Astrocyte (in vitro differentiated cells and primary cell): ENCODE measurements around the gene PSME3. TPM values are rescaled to one million over a fixed set of nuclear protein-coding genes. Genes with fewer than 3 reads are reported as not detected.

Experiments used
- DNase-seq: peaks from one replicate; pipeline ENCODE4 v3.0.0-alpha.2; 2010; ENCODE audit warnings: low read depth
- FAIRE-seq: peaks from 2 replicates; lab custom pipeline; 2011; peaks lifted over from hg19 to GRCh38; lab: Jason Lieb, UNC
- H2AFZ ChIP-seq: 2 replicates; pipeline ENCODE4 v1.6.0; 2012; ENCODE audit warnings: low read depth, low read length, inconsistent platforms
- H3K27ac ChIP-seq: 2 replicates; pipeline ENCODE4 v1.5.1; 2011; ENCODE audit warnings: low read depth, low read length, inconsistent platforms
- H3K27me3 ChIP-seq: 2 replicates; pipeline ENCODE4 v1.6.0; 2011; ENCODE audit warnings: low read length, inconsistent platforms; ENCODE audit not compliant: insufficient read depth
- H3K36me3 ChIP-seq: 2 replicates; pipeline ENCODE4 v1.5.1; 2011; ENCODE audit warnings: low read length, inconsistent platforms; ENCODE audit not compliant: insufficient read depth
- H3K4me1 ChIP-seq: 2 replicates; pipeline ENCODE4 v1.5.1; 2011; ENCODE audit warnings: low read length, inconsistent platforms; ENCODE audit not compliant: insufficient read depth
- H3K4me2 ChIP-seq: 2 replicates; pipeline ENCODE4 v1.6.0; 2012; ENCODE audit warnings: low read length, inconsistent platforms
- H3K4me3 ChIP-seq: 2 replicates; pipeline ENCODE4 v1.5.1; 2011; ENCODE audit warnings: low read depth, mild to moderate bottlenecking, low read length, inconsistent platforms; ENCODE audit not compliant: insufficient read depth
- H3K79me2 ChIP-seq: 2 replicates; pipeline ENCODE4 v1.6.0; 2012; ENCODE audit warnings: mild to moderate bottlenecking, low read length, inconsistent platforms; ENCODE audit not compliant: insufficient read depth
- H3K9ac ChIP-seq: 2 replicates; pipeline ENCODE4 v1.6.0; 2012; ENCODE audit warnings: mild to moderate bottlenecking, low read length, inconsistent platforms
- H3K9me3 ChIP-seq: 2 replicates; pipeline ENCODE4 v1.5.1; 2012; ENCODE audit warnings: low read depth, mild to moderate bottlenecking, low read length, inconsistent platforms; ENCODE audit not compliant: insufficient read depth
- H4K20me1 ChIP-seq: 2 replicates; pipeline ENCODE4 v1.6.0; 2012; ENCODE audit warnings: low read length, inconsistent platforms; ENCODE audit not compliant: insufficient read depth
- H3K27ac Mint-ChIP-seq: one replicate; pipeline ENCODE4 v1.8.0; 2021; ENCODE audit warnings: mild to moderate bottlenecking, mixed read lengths; ENCODE audit not compliant: unreplicated experiment
- H3K27me3 Mint-ChIP-seq: one replicate; pipeline ENCODE4 v1.8.0; 2021; ENCODE audit warnings: low read depth, mixed read lengths; ENCODE audit not compliant: unreplicated experiment
- H3K36me3 Mint-ChIP-seq: one replicate; pipeline ENCODE4 v1.8.0; 2021; ENCODE audit warnings: low read depth, mixed read lengths; ENCODE audit not compliant: unreplicated experiment
- H3K4me1 Mint-ChIP-seq: one replicate; pipeline ENCODE4 v1.8.0; 2021; ENCODE audit warnings: low read depth, mixed read lengths; ENCODE audit not compliant: unreplicated experiment
- H3K4me3 Mint-ChIP-seq: one replicate; pipeline ENCODE4 v1.8.0; 2021; ENCODE audit warnings: mild to moderate bottlenecking, moderate library complexity, mixed read lengths; ENCODE audit not compliant: unreplicated experiment
- H3K9me3 Mint-ChIP-seq: one replicate; pipeline ENCODE4 v1.8.0; 2021; ENCODE audit warnings: mild to moderate bottlenecking, mixed read lengths; ENCODE audit not compliant: unreplicated experiment
- EZH2 ChIP-seq: IDR thresholded peaks from 2 replicates; pipeline ENCODE4 v1.6.1; 2012; ENCODE audit warnings: mild to moderate bottlenecking, low read length, inconsistent platforms; ENCODE audit not compliant: insufficient read depth
- total RNA-seq: library from RNA; stranded (reverse); gene quantifications from 2 replicates; pipeline ENCODE4 v1.2.1, GENCODE V29; 2021
- TF ChIP-seq, protein P1 (sequence below): IDR thresholded peaks from 2 replicates; pipeline ENCODE4 v1.5.1; 2011; ENCODE audit warnings: low read depth, mild to moderate bottlenecking, inconsistent platforms, low read length, moderate library complexity; ENCODE audit not compliant: insufficient read depth

The PSME3 gene
- total RNA-seq, 1 donor from 2014 or later, result 152 TPM

DNA sequence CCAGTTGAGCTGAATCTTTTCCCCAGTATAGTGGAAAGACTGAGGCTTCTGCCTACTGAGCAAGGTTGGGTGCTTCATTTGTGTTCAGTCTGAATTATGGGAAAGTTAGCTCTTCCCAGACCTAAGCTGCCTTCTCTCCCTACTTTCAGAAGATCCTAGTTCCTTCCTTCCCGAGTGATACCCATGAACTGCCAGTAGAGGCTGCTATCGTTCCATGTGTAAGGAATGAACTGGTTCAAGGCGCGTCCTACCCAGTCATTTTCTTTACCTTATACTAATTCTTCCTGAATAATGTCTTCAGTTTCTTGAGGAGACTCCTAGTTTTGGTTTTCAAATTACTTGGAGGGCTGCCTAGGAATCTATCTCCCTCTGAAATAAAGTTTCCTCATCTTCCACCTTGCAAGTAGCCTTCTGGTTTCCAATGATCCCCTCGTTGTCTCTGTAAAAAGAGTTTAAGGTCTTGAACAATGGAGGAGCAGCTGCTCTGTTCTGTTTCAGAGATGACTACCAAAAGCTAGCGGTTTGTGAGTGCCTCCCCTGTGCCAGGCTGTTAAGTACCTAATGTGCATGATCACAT, 10.2 kb downstream of the PSME3 start:
- TF ChIP-seq EZH2, result no peak
- TF ChIP-seq, protein P1, sequence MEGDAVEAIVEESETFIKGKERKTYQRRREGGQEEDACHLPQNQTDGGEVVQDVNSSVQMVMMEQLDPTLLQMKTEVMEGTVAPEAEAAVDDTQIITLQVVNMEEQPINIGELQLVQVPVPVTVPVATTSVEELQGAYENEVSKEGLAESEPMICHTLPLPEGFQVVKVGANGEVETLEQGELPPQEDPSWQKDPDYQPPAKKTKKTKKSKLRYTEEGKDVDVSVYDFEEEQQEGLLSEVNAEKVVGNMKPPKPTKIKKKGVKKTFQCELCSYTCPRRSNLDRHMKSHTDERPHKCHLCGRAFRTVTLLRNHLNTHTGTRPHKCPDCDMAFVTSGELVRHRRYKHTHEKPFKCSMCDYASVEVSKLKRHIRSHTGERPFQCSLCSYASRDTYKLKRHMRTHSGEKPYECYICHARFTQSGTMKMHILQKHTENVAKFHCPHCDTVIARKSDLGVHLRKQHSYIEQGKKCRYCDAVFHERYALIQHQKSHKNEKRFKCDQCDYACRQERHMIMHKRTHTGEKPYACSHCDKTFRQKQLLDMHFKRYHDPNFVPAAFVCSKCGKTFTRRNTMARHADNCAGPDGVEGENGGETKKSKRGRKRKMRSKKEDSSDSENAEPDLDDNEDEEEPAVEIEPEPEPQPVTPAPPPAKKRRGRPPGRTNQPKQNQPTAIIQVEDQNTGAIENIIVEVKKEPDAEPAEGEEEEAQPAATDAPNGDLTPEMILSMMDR, result peak; percentile 99
- FAIRE-seq (no peak), DNase-seq (peak; percentile 28)
- no peak overlapping the region for H3K4me3 ChIP-seq
- H3K4me2 ChIP-seq, result no peak overlapping the region
- Mint-ChIP-seq H3K4me1 (peaks cover 5% of the 10 kb centered on the region), H3K9me3 (no peaks in the 10 kb centered on the region), H3K4me3 (no peak overlapping the region), H3K27me3 (no peaks in the 10 kb centered on the region), H3K36me3 (peaks cover 9% of the 10 kb centered on the region), H3K27ac (no peak overlapping the region)
- H4K20me1 ChIP-seq, result peaks cover 59% of the 10 kb centered on the region
- H3K79me2 ChIP-seq, result no peaks in the 10 kb centered on the region
- H3K4me1 ChIP-seq, result peaks cover 4% of the 10 kb centered on the region
- peaks cover 51% of the 10 kb centered on the region for H3K36me3 ChIP-seq
- H3K27me3 ChIP-seq, result no peaks in the 10 kb centered on the region
- H3K9me3 ChIP-seq, result no peaks in the 10 kb centered on the region
- H2AFZ ChIP-seq, result no peak overlapping the region
- H3K9ac ChIP-seq, result no peak overlapping the region
- no peak overlapping the region for H3K27ac ChIP-seq

DNA sequence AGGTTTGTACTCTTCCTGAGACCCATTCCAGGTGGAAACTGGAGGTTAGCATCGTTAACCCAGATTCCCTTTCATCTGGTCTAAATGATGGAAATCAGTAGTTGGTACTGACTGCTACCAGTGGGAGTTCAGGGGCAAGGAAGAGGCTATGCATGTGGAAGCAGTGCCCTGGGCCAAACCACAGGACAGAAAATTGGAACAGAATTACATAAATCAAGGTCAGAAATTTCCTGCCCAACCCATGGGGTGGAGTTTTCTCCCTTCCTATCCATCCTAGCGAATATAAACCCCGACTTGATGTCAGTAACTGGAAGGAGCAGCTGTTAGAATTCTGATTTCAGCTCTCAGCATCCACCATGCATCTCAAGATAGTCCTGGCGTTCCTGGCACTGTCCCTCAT, 11.1 kb downstream of the PSME3 start, which contains the start of gene AOC2:
Gene AOC2 (plus strand): TSS at position 310 of the 400 bp plus-strand sequence. CDS start 47 bp downstream, at position 357.
- no peak within 1 kb of the TSS for H2AFZ ChIP-seq
- H3K79me2 ChIP-seq, result no peaks in the 10 kb centered on the region
- no peak within 1 kb of the TSS for H3K4me3 ChIP-seq
- no peak within 1 kb of the TSS for H3K9ac ChIP-seq
- Mint-ChIP-seq H3K9me3 (no peaks in the 10 kb centered on the region), H3K27ac (no peak within 1 kb of the TSS), H3K4me3 (no peak within 1 kb of the TSS), H3K27me3 (no peaks in the 10 kb centered on the region), H3K4me1 (peaks cover 5% of the 10 kb centered on the region), H3K36me3 (peaks cover 9% of the 10 kb centered on the region)
- peaks cover 42% of the 10 kb centered on the region for H3K36me3 ChIP-seq
- H3K9me3 ChIP-seq, result no peaks in the 10 kb centered on the region
- H3K27me3 ChIP-seq, result peaks cover under 1% of the 10 kb centered on the region
- H4K20me1 ChIP-seq, result peaks cover 56% of the 10 kb centered on the region
- DNase-seq (no peak), FAIRE-seq (no peak)
- no peak within 1 kb of the TSS for H3K4me2 ChIP-seq
- TF ChIP-seq EZH2, result no peak
- TF ChIP-seq, protein P1, result no peak
- H3K4me1 ChIP-seq, result peaks cover 4% of the 10 kb centered on the region
- H3K27ac ChIP-seq, result no peak within 1 kb of the TSS
